ENCODE data around the gene PDCD1.
"Not testable (repeated sequence)": the region's sequence is repeated elsewhere in the genome, so short reads cannot be mapped to it uniquely, and the experiment has no call there.

The PDCD1 gene

DNA sequence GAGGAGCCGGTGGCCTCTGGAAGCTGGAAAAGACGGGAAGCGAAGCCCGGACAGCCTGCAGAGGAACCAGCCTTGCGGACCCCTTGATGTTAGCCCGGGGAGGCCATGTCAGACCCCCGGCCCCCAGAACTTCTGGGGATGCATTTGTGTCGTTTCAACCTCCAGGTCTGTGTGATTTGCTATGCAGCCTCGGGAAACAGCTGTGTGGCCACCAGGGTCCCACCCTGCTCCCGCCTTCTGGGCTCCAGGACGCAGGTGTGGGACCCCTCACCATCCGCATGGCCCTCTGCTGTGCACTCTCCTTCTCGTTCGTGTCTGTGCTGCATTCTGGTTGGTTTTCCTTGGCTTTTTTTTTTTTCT lies 36.5 kb downstream of the PDCD1 start:
- no peak for DNase-seq

DNA sequence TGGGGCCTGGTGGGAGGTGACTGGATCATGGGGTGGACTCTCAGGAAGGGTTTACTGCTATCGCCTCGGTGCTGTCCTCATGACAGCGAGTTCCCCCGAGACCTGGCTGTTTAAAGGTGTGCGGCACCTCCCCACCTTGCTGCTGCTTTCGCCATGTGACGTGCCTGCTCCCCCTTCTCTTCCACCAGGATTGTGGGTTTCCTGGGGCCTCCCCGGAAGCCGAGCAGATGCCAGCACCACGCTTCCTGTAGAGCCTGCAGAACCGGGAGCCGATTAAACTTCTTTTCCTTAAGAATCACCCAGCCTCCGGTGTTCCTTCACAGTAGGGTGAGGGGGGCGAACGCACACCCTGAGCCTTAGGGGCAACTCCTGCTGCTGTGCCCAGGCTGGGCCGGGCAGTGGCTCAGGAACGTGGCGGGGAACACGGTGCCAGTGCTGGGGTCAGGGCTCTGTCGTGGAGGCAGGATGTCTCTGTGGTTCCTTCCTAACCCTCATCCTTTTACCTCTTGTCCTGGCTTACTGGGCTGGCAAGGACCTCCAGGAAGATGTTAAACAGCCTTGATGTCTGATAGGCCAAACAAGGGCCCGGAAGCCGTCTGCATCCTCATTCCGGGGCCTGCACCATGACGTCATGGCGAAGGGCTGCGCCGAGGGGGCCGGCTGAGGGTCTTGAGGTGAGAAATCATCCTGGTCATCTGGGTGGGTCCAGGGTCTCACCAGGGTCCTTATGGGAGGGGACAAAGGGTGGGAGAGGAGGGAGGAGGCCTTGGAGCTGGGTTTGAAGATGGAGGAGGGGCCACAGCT lies 37.0 kb downstream of the PDCD1 start:
- no peak for DNase-seq

DNA sequence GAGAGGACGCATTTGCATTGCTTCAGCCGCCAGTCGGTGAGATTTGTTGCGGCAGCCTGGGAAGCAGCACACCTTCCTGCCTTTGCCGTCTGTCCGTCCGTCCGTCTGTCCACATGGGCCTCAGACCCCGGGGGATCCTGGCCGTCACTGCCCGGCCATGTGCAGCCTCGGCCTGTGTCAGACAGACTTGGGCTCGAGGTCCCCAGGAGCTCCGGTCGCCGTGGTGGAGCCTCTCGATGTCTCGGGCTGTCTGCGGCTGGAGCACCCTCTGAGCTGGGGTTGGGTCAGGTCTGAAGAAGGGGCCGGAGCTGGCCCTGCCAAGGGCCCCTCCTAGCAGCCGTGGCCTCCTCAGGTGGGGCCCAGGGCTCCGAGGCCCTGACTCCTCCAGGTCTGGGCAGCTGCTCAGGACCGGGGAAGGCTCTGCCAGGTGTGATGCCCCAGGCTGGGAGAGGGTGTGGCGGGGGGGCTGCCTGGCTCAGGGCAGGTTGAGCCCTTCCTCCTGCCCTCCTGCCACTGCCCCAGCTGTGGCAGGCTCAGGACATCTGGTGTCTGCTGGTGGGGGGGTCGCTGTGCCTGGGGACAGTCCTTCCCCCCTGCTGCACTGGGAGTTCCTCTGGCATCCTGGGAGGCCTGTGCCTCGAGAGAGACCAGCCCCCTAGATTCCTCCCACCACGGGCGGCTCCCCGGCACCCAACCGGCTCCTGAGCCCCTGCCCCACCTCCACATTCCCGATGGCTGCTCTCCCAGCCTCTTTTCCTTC lies 37.9 kb downstream of the PDCD1 start:
- DNase-seq = no peak

DNA sequence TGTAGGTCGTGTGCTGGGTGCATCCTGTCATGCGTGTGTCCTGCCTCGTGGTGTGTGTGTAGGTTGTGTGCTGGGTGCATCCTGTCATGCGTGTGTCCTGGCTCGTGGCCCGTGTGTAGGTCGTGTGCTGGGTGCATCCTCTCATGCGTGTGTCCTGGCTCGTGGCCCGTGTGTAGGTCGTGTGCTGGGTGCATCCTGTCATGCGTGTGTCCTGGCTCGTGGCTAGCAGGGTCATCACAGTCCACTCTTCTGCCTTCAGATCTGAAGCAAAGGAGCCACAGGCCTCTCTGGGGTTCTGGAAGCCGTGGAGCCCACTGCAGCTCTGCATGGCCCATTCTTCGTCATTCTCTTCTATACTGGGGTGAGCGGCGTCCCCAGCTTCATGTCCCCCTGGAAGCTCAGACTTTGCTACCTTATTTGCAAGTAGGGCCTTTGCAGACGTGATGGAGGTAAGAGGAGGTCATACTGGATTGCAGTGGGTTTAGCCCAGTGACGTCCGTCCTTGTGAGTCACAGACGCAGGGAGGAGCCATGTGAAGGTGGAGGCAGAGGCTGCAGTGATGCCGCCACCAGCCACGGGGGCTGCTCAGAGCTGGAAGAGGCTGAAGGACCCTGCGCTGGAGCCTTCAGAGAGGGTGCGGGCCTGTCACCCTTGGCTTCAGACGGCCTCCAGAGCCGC lies 38.6 kb downstream of the PDCD1 start:
- not testable (repeated sequence) for DNase-seq

- DNase-seq = no peak
Measured at GRCh38 chr2:241818943-241819270, 39.8 kb downstream of the PDCD1 start.

DNA sequence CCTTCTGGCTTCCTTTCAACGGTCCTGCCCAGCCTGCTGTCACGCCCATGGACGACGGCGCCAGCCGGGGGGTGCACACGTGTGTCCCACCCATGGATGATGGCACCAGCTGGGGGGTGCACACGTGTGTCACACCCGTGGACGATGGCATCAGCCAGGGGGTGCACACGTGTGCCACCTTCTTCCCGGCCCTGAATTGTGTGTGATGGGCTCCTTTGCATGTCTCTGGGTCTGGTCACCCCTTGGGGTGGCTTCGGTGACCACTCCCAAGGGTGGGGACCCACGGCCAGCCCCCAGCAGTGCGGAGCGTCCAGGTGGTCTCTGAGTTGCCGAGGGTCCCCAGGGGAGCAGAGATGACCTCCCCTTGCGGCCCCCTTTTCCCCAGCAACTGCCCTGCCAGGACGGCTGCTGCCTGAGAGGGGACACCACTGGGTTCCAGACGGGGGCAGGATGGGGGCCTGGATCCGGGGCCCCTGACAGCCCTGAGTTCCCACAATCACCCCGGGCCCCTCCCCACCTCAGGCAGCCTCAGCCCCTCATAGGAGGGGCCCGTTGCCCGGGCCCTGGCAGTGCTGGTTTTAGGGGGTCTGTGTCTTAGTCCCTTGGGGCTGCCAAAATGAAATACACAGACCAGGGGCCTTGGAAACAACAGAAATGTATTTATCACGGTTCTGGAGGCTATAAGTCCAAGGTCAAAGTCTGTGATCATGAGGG lies 40.3 kb downstream of the PDCD1 start:
- DNase-seq = no peak

- DNase-seq = not testable (repeated sequence)
Measured at GRCh38 chr2:241817821-241818215, 40.9 kb downstream of the PDCD1 start.

DNA sequence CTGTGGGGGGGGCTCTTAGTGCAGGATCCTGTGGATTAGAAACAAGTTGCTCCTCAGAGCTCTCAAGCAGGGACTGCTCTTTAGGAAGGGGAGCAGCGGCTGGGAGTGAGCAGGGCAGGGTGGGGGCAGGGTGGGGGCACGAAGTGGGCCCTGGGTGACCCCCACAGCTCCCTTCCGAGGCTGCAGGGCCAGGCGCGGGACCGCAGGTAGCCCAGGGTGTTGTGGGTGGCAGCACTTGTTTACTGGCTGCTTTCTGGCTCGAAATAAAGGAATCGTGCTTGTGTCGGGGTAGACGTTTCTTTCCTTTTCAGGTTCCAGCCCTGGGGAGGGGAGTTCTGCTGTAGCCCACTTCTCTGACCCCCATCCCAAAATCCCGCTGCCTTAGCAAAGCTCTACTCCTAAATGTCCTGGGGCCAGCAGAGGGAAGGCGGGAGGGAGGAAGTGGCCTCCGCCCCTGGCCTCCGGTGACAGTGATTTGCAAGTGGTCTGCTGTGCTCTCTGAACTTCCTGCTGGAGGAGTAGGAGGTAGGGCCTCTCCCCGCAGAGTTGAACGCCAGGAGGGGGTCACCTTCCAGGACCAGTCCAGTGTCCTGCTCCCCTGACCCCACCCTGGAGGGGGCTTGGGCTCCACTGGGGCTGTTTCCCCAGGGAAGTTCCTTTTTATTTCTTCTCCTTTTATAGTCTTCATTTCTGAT lies 41.4 kb downstream of the PDCD1 start:
- no peak for DNase-seq

DNA sequence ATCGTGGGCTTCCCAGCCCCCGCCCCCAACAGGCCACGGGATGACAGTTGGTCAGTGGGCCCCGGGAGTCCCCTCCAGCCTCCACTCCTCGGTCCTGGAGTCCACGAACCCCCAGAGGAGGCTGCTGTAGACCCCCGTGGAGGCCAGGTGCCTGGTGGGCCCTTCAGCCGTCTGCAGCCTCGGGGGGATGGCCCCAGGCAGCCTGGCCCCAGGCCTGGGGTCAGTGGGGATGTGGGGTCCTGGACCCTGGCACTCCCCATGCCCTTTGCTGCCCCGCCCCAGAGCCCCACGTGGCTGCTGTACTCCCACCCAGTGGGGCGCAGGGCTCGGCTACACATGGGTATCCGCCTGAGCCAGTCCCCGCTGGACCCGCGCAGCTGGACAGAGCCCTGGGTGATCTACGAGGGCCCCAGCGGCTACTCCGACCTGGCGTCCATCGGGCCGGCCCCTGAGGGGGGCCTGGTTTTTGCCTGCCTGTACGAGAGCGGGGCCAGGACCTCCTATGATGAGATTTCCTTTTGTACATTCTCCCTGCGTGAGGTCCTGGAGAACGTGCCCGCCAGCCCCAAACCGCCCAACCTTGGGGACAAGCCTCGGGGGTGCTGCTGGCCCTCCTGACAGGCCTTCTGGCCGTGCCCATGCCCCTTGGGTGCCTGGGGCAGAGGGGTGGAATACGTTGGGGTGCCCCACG lies 42.1 kb downstream of the PDCD1 start:
- no peak for DNase-seq

- no peak for DNase-seq
Measured at GRCh38 chr2:241815477-241816430, 42.9 kb downstream of the PDCD1 start.

DNA sequence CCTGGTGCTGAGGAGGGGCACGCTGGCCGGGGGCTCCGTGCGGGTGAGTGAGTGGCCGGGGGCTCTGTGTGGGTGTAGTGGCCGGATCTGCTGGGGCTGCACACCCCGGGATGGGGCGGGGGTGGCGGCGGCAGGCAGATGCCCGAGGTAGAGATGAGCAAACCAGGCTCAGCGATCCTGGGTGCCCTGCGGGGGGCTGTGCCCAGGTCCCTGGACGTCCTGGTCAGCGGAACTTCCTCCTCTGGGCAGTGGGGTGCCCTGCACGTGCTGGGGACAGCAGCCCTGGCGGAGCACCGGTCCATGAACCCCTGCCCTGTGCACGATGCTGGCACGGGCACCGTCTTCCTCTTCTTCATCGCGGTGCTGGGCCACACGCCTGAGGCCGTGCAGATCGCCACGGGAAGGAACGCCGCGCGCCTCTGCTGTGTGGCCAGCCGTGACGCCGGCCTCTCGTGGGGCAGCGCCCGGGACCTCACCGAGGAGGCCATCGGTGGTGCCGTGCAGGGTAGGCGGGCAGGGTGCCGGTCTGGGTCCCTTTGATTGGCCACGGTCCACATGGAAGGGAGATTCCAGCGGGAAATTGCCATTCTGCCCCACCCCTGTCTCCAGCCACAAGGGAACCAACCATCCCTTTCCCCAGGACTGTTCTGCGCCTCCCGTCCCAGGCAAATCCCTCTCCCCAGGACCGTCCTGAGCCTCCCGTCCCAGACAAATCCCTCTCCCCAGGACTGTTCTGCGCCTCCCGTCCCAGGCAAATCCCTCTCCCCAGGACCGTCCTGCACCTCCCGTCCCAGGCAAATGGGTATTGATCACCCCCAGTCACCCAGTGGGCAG lies 43.8 kb downstream of the PDCD1 start:
- no peak for DNase-seq

- DNase-seq = no peak
Measured at GRCh38 chr2:241814393-241814642, 44.4 kb downstream of the PDCD1 start.

- no peak for DNase-seq
Measured at GRCh38 chr2:241813644-241814392, 44.9 kb downstream of the PDCD1 start.

DNA sequence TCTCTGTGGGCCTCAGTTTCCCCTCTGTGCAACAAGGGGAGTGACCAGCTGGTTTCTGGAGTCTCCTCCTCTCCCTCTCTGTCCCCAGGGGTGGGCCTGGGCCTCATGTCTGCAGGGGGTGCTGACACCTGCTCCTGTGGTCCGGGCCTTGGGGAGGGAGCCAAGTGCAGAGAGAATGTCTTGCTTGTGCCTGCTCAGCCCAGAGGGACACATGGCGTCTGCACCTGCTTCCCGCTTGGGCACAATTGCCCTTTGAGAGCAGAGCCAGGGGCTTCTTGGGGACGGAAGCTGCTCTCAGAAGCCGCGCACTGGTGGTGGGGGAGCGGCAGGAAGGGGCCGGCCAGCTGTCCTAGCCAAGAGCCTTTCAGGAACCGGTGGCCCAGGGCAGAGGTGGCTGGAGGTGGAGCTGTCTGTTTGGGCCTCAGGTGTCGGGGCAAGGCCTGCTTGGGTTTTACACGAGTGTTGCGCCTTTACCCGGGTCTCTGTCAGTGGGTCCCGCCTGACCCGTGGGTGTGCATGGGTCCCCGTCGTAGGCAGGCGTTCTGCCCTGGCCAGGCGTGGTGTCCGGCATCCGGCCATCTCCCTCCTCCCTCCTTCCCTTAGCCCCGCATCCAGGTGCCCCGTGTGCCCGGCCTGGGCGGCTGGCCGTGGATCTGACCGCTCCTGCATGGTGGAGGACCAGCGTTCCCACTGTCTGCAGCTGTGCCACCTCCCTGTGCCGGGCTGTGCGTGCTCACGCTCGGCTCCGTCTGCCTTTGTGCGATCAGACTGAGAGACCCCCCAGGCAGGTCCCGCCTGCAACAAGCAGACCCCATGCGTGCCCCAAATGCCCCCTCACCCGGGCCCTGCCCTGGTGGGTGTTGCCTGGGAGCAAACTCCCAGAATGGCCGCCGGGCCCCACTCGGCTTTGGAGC lies 45.7 kb downstream of the PDCD1 start:
- no peak for DNase-seq

GRCh38 chr2:241811952-241812729 lies 46.6 kb downstream of the PDCD1 start:
- no peak for DNase-seq

GRCh38 chr2:241811201-241811951 lies 47.3 kb downstream of the PDCD1 start:
- no peak for DNase-seq

All from activated naive CD4-positive, alpha-beta T cell treated with anti-CD3 and anti-CD28 coated beads, Interleukin-2, amount 50 U/mL, for 16 hours (primary cell).